Renal cortex interstitium (tissue), 11 donors: ENCODE data around the gene CA10. TPM values are rescaled to one million over a fixed set of nuclear protein-coding genes. Genes with fewer than 3 reads are reported as not detected.

Experiments
- DNase-seq, 11 donors: peaks; one replicate each; pipeline ENCODE4 v3.0.0-alpha.2; 2013; ENCODE audit warnings: low read depth in 9 of 11, low spot score in 4 of 11; ENCODE audit errors: extremely low read depth in 1 of 11
- polyA plus RNA-seq, 3 donors: library from polyadenylated mRNA; unstranded; fragments of 120-200 nt; gene quantifications; one replicate each; pipeline ENCODE4 v1.2.1, GENCODE V29; 2013; ENCODE audit not compliant: insufficient read length in 3 of 3

The CA10 gene
- polyA plus RNA-seq, 3 donors: 10.3 to 21.0 (median 10.4) TPM

DNA sequence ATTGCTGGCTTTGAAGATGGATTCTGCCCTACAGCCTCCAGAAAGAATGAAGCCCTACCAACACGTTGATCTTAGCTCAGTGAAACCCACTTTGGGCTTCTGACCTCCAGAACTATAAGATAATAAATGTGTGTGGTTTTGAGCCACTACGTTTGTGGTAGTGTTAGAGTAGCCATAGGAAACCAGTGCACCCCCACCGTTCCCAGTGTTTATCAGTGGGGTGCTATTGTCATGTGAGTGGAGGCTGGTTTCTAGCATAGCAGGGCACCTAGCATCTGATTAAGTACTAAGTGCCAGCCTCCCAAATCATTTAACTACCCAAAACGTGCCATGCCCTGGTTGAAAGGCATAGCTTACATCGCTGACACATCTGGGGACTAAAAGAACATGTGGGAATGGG lies 474.3 kb downstream of the CA10 start:
- no peak for DNase-seq

DNA sequence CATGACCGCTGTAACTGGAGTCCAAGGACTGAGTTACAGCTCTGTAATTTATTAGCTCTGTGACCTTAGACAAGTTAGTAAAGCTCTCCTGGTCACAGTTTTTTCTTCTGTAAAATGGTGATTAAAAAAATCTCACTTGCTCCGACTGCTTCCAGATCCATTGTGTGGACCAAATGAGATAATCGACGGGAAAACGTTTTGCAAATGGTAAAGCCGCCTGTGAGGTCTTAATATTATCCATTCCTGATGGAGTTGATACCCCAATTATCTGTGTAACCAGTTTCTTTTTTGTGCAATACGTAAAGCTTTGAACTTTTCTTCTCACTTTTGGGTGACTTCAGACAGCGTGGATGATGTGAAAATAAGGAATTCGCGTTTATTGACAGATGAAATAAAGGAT lies 475.2 kb downstream of the CA10 start:
- DNase-seq: no peak

DNA sequence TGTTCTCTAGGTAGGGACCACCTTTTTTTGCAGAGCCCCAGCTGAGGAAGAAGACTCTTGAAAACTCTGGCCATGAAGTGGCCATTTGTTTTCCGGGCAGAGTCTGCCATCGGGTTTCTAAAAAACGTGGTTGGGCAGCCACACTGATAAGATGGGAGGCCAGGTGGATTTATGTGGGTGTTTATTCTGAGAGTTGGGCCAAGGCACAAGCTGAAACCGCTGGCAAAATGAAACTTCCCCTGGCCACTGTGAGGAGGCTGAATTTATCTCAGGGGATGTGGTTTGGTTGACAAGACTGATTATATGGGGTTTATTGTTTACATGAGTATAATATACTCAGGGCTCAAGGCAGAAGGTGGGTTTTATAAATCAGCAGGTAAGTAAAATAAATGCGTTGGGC lies 476.4 kb downstream of the CA10 start:
- DNase-seq: no peak

GRCh38 chr17:51677875-51678274 lies 480.6 kb downstream of the CA10 start:
- no peak for DNase-seq

DNA sequence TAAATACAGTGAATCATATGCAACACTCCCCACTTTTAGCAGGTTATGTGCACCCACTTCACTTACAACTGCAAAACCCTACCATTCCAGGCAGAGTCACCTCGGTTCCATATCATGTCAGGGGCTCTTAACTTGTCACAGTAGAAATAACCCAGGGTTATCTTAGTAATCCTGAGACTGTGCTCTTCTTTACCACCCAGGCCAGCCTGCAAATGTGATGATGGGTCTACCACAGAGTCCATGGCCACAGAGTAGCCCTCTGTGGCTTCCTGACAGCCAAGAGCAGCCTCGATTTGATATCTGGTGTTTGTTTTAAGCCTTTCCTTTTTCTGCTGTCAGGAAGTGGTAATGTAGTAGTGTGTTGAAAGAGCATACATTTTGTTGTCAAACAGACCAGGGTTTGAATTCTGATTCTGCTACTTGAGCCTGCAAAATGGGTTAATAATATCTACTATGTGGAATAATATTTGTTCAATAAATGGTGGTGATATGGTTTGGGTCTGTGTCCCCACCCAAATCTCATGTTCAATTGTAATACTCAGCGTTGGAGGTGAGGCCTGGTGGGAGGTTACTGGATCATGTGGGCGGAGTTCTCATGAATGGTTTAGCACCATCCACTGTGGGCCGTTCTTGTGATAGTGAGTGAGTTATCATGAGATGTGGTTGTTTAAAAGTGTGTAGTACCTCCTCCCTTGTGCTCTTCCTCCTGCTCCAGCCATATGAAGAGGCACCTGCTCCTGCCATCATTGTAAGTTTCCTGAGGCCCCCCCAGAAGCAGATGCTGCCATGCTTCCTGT lies 481.6 kb downstream of the CA10 start:
- DNase-seq: no peak

GRCh38 chr17:51674579-51675255 lies 483.8 kb downstream of the CA10 start:
- DNase-seq: no peak

GRCh38 chr17:51673070-51673469 lies 485.4 kb downstream of the CA10 start:
- DNase-seq: no peak

DNA sequence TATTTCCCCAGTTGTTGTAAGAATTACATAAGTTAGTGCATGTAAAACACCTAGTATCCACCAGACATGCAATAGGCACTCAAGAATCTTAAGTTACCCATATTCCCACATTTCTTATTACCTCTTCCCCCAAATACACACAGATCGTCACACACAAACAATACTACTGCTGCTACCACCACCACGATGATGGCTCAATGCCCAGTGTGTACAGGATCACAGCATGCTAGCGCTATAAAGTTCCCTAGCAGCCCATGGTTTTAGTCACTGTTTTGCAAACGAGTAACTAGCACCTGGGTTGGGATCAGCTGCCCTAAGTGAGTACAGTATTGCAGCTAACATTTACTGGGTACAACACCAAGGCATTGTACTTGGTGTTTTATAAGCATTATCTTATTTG lies 486.4 kb downstream of the CA10 start:
- DNase-seq: no peak

DNA sequence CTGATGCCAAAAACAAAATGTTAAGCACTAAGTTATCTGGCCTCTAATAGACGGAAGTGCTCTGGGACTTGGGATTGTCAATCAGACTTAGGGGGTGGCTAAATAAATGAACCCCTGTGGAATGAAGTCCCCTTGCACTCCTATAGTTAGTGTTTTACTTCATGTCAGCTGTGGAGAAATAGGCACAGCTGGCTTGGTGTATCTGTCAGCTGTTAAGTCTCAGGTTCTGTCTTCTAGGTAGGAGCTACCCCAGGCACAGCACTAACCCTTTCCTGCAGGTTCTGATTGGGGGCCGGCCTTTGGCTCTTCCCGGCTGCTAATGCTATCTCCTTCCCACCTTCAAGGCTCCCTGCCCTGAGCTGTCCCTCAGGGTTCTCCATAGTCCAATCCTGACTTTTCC lies 487.6 kb downstream of the CA10 start:
- no peak for DNase-seq

DNA sequence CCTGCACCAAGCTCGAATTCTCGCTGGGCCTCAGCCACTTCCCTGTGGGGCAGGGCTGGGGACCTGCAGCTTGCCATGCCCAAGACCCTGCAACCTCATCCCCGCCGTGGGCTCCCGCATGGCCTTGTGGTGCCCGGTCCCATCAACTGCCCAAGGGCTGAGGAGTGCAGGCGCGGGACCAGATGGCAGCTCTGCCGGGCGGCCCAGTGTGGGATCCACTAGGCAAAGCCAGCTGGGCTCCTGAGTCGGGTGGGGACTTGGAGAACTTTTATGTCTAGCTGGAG lies 489.6 kb downstream of the CA10 start:
- DNase-seq: no peak

- no peak for DNase-seq
Measured at GRCh38 chr17:51668155-51668962, 490.2 kb downstream of the CA10 start.

DNA sequence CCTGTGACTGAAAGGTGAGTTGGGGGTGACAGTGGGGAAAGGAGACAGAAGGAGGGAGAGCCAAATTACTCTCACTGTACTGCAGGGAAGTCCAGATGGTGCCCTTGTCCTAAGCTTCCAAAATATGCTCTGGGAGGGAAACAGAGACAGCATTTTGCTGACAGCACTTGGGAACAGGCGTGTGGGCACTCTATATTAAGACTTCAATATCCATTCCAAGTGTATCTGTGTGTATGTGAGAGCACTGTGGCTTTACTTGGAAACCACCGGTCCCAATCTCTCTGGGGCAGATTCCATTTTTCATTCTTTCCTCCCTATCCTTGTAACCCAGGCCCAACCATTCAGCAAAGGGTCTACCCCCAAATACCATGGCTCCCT lies 490.8 kb downstream of the CA10 start:
- no peak for DNase-seq

- DNase-seq: no peak
Measured at GRCh38 chr17:51666971-51667705, 491.4 kb downstream of the CA10 start.

DNA sequence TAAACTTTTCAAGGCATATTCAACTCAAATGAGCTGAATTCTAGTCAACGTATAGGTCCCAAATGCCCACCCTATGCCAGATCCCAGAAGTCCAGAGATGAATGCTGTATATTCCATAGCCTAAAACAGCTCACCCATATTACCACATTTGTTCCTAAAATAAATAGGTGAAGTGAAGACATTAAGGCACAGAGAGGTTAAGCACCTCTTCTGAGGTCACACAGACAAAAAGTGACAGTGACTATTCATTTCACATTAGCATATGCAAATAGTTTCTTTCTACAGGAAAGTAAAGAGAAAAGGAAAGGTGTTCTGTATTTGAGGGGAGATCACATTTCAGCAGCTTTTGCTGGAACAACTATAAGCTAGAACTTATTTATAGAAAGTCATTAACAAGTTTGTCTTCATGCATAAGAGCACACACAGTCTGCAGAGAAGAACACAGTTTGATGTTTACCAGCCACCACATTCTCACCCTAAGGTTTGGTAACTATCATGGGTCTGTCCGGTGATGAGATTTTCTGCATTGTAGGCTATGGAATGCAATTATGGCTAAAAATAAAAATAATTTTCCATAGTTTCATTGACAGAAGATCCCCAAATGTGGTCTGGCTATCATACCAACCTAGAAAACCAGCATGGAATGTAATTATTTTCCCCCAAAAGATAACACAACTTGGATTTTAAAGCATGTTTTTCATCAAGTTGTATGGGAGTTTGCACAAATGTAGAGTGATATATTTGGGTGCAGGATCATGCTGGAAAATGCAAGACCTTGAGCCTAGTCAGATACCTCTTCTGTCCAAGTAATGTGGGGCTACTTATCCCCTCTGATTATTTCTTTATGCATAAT lies 496.1 kb downstream of the CA10 start:
- no peak for DNase-seq

- DNase-seq: no peak
Measured at GRCh38 chr17:51661403-51661802, 497.1 kb downstream of the CA10 start.

DNA sequence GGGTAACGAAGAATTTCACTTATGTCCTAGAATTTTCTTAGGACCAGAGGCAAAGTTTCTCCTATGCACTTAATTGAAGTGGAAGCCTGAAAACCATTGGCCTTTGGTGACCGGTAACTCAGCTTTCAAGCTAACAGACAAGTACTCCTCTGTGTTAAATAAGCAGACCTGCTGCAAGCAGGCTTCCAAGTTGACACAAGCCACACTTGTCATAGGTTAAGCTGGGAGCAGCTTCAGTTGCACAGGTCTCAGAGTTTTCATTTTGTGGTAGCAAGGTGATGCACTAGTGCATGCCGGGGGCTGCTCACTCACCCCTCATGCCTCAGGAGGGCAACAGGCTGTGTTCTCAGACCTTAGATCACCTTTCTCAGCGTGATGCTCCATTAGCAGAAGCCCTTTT lies 498.2 kb downstream of the CA10 start:
- peak in 1 of 11 donors; percentile 4 for DNase-seq

DNA sequence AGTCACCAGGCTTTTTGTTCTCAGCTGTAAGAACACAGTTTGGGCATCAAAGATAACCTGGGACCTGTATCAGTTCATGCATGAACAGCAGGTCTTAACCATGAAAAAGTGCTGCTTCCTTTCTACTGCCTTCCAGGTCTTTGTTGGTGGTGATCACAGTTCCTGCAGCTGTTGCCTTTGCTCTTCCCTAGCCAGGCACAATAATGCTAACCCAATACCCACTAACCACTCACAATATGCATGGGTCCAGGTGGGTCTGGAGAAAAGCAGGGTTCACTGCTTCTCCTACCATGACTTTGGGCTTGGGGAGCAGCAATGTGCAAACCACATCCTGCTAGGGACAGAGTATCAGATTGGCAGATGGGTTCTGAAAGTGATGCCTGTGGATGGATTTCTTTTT lies 501.3 kb downstream of the CA10 start:
- no peak for DNase-seq

DNA sequence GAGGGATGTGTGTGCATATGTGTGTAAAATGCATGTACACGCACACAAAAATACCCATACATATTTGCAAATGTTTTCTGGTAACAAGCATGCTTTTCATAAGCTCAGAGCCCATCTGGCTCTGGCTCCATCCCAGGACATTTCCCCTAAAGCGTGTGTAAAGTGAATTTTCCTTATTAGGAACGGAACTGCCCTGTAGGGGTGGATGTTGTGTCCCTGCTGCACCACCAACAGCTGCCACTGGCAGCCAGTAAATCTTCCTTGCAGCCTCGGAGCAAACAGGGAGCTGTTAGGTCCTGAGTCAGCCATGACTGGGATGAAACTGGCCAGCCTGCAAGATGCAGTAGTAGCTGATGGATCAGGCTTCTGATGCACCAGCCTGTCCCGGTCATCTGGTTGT lies 504.6 kb downstream of the CA10 start:
- peak in 7 of 11 donors; percentile 4 to 30 (median 17) for DNase-seq

- no peak for DNase-seq
Measured at GRCh38 chr17:51652529-51652928, 506.0 kb downstream of the CA10 start.
